HG02943 (cell line): ENCODE data around the gene ZP4.

ENCODE experiments used
- ATAC-seq: cut with Tn5 transposase; IDR thresholded peaks from one replicate; pipeline ENCODE4 v1.9.1; 2021; ENCODE audit warnings: mild to moderate bottlenecking, low read depth, moderate library complexity; ENCODE audit not compliant: unreplicated experiment

Gene ZP4, protein sequence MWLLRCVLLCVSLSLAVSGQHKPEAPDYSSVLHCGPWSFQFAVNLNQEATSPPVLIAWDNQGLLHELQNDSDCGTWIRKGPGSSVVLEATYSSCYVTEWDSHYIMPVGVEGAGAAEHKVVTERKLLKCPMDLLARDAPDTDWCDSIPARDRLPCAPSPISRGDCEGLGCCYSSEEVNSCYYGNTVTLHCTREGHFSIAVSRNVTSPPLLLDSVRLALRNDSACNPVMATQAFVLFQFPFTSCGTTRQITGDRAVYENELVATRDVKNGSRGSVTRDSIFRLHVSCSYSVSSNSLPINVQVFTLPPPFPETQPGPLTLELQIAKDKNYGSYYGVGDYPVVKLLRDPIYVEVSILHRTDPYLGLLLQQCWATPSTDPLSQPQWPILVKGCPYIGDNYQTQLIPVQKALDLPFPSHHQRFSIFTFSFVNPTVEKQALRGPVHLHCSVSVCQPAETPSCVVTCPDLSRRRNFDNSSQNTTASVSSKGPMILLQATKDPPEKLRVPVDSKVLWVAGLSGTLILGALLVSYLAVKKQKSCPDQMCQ

DNA sequence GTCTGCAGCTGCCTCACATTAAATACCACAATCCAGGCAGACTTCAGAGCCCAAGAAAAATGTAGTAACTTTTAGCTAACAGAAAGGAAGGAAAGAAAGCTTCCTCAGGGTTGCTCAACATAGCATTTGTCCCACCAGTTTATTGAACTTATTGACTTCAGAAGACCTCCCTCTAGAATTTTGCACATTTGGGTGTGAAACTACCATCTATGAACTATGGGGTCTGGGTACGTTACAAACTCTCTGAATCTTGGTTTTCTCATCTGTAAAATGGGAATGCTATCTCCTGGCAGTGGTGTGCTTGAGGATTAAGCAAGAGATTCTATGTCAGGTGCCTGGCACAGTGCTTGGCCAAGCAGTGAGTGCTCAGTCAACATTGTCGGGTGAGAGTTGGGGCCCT is at the start of gene ZP4:
Gene ZP4, minus strand, starts transcription at position 101 of the 400 bp plus-strand sequence. CDS start 287 bp downstream, outside the sequence.
- ATAC-seq = no peak

DNA sequence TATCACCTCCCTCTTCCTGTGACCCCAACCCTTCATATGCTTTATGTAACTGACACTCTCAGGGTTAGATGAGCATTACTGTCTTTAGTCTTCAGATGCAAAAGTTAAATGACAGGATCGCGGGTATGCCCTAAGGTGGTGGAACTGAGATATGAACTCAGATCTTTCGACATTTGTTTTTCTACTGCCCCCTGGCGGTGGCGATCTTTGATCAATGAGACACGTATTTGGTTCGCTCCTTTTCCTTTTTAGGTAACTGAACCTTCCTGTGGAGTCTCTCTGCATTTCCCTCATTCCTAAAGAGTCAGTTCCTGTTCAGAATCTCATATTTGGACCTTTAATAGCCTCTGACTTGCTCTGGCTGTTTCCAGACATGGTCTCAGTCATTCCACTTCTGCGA is 47.8 kb upstream of the ZP4 start:
- ATAC-seq = no peak

DNA sequence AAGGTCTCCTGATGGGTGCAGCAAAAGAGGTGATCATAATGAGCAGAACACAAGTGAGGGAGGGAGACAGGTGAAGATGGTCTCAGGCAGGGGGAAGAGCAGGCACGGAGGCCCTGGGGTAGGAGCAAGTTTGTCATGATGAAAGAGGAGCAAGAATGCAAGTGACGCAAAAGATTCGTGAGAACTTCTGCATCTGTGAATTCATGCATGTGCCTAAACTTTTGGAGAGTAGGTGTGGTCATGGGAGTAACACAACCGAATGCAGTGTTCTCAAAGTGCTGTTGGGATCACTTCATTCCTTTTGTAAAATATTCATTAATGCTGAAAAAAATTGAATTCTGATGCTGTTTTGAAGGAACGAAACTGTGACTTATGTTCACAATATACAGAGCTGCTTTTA is 47.3 kb upstream of the ZP4 start:
- ATAC-seq = no peak

DNA sequence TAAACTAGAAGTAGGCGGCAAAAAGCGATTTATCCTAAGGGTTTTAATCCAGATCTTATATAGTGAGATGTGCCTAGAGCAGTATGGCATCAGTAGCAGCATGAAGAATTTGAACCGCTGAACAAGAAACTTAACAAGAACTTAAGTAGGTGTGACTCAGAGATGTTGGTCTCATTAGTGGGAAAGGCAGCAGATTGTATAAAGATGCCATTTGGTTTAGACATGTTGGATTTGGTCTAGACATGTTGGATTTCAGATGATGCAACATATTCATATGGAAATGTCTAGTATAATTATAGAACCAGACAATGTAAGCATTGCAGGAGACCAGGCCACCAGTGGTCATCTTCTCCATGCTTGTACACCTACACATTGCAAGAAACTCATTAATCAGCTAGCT is 42.1 kb upstream of the ZP4 start:
- ATAC-seq = no peak

DNA sequence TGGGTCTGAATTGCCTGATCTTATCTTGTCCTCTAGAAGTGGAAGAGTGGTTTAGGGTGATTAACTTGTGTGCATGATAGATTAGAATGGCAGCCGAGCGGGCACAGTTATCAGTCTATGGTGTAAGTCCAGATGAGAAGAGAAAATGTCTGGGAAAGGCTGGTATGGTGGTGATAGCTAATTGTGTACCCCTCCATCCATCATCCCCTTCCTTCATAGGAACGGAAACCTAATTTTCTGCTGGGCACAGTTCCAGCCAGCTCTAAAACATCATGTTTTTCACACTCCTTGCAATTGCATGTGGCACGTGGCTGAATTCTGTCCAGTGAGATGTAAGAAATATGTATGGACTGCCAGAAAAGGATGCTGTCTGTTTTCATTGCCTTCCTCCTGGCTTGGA is 40.9 kb upstream of the ZP4 start:
- ATAC-seq = no peak

DNA sequence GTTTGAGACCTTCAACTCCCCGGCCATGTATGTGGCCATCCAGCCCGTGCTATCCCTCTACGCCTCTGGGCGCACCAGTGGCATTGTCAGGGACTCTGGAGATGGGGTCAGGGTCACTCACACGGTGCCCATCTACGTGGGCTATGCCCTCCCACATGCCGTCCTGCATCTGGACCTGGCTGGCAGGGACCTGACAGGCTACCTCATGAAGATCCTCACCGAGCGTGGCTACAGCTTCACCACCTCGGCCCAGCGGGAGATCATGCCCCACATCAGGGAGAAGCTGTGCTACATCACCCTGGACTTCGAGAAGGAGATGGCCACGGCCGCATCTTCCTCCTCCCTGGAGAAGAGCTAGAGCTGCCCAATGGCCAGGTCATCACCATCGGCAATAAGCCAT is 36.5 kb upstream of the ZP4 start:
- ATAC-seq = no peak

DNA sequence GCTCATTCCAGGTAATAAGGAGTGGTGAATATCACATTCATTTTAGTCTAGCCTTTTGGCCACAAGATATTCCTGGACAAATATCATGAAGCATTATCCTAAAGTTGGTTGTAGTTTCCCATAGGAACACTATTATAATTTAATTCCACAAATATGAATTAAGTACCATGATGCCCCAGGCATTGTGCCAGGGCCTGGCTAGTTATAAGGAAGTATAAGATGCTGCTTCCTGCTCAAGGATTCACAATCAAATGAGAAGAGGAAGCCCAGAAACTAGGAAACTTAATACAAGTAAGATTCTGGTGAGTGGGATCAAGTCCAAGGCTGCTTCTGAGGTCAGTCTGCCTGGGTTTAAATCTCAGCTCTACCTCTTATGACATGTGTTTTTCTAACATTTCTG is 30.6 kb upstream of the ZP4 start:
- no peak for ATAC-seq

DNA sequence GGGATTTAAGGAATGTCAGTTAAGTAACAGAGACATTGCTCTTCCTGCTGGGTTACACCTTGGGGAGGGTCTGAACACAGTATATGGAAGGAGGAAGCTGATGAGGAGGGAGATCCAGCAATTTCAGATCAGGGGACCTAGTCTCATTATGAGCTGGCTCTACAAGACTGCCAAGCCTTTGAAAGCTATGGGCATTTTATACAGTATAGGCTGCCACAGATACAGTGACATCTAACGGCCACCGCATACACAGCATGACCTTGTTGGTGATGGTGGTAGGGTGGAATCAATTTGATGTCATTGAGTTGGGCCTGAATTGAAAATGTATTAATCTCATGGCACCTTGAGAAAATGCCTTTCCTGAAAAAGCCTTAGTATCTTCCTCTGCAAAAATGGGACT is 22.6 kb upstream of the ZP4 start:
- ATAC-seq = no peak

DNA sequence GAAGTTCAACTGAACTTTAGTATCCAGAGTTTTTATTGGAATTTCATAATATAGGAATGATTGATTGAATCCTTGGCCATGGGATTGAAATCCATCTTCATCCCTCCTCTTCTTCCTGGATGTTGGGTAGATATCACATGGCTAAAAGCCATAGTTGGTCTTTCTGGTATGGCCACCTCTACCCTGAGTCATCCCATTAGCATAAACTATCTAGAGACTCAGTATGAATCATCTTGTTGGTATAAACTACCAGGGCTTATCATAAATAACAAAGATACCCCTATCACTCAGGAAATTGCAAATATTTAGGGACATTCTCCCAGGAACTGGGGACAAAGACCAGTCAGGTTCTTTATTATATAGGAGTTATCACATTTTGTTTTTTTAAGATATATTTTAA is 21.2 kb upstream of the ZP4 start:
- ATAC-seq = no peak

DNA sequence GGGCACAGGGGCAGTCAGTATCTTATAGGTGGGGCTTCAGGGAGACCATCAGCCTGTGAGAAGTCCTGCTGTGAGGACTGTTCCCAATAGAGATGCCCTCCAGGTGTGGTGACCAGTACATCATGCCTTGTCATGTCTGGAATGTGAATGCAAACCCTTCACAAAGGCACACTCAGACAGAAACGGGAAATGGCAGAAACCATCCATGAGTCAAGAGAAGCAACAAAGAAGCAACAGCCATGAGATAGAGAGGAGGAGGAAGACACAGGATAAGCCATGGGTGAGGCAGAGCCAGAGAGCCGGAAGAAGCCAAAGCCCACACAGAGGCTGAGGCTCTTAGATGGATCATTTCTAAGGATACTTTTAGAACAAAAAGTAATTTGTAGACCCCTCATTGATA is 20.1 kb upstream of the ZP4 start:
- no peak for ATAC-seq

DNA sequence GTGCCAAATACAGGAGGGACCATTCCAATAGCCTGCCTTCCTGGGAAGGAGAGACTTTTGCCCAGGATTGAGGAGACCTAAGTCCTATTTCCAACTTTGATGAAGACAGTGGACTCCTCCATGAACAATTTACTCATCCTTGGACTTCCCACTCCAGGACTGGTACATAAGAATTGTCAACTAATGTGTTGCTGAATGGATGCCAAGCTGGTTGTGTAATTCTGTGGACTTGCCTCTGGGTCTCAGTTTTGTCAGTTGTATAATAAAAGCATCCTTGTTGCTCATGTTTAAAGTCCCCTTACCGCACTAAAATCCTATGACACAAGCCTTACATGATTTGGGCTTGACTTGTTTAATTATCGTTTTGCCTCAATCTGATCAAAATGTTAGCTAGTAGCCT is 13.2 kb upstream of the ZP4 start:
- ATAC-seq = no peak

DNA sequence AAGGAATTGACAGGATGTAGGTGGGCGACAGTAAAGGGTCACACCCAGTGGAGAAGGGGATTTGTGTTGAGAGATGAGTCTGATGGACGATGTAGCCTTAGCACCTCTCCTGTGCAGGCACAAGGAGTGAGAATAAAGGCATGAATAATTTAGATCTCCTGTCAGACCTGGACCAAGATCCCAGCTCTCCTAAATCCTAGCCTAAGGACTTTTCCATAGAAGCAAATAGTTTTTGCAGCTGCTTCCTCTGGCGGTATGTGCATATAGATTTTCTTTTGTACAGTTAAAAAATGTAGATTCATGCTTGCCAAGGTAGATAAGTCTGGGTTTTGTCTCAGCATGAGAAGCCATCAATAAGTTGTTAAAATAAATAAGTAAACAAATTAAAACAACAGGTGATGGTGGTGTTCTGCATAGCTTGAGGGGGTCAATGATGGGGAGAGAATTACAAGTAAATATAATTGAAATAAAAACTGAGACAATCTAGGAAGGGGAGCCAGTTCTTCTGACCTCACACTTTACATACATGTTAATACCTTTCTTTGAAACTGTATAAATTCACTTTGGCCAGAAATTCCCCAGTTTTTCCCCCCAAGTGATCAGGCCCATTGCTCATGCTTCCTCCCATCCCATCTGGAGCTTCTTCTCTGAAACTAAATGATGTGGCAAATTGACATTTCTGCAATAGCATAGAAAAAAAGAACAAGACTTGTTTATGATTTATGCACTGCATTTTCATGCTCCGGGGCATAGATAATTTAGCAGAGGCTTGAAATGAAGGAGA is 12.4 kb upstream of the ZP4 start:
- no peak for ATAC-seq

DNA sequence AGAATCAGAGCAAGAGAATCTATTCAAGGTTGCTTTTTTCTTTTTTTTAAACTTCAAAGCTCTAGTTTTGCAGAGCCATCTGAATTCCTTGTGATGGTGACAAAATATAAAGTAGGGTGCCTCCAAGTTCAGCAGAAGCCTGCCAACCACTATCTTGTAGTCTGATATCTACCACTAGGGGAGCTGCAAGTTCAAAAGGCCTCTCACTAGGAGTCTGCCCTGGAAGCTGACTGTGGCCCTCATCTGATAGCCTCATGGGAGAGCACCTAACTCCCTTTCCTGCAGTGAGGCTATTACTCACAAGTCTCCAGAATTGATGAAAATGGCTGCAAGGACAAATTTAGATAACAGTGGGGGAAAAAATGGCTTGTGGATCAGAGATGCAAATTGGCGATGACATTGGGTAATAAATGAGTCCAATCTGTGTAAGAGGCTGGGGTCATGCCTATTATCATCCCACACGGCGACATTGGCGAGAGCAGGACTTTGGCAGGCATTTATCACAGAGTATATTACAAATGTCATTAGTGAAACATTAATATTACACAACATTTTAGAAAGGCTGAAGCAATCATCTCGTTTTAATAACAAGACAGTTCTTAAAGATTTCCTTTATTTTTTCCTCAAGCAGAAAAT is 10.7 kb upstream of the ZP4 start:
- ATAC-seq = no peak

DNA sequence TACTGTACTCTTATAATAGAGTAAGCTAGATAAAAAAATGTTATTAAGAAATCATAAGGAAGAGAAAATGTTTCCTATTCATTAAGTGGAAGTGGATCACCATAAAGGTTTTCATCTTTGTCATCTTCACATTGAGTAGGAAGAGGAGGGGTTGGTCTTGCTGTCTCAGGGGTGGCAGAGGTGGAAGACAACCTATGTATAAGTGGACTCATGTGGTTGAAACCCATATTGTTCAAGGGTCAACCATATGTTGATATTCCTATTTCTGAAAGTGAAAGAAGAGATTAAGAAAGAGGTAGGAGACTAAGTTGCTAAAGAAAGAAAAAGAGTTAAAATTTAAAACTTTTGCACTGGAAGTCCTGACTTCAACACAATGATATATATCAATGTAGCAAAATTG is 4.9 kb upstream of the ZP4 start:
- ATAC-seq = no peak

DNA sequence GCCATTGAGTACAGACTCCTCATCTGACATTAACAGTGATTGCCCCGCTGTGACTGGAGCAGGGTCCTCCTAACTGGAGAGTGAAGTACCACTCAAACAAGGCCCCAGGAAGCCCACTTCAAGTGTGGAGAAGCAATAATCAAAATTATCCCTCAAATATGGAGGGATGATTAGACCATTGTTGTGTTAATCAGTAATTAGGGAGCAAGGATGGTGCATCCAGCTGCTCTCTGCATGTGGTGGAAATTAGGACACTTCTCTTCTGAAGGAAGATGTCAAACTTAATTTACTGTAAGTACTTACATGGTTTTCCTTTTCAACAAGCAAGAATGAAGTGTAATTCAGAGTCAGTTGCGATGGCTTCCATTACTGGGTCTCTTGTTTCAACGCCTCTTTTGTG is 3.4 kb upstream of the ZP4 start:
- no peak for ATAC-seq

DNA sequence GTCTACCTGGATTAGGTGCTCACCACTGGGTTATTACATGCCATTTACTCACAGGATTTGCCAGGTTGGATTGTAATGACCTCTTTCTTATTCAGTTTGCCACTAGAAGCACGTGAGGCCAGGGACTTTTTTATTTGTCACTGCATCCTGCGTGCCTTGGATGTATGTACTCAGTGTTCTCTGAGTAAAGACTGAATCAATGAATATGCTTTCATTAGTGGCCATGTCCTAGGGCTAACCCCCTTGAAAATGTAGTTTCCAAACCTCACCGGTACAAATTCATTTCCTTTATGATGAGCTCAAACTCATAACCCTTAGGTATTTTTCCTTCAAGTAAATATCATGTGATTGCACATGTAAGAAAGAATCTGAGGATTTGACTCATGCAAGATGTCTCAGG is 1.3 kb upstream of the ZP4 start:
- ATAC-seq = no peak

DNA sequence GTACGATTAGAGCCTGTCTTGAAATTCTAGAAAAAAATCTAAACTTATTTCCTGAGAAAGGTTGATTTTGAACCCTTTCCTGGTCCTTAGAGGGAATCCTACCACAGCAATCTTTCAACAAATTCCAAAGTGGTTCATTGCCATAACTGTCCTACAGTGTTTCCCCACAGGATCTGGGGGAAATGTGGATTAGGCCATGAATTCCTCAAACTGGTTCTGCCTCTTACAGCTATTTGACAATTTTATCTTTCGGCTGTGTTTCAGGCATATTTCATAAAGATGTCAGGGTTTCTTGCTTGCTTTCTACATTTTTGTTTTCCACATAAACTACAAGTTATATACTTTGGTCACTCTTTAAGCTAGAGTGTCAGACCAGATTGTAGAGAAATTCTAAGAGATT is 544 bp upstream of the ZP4 start:
- ATAC-seq = no peak

DNA sequence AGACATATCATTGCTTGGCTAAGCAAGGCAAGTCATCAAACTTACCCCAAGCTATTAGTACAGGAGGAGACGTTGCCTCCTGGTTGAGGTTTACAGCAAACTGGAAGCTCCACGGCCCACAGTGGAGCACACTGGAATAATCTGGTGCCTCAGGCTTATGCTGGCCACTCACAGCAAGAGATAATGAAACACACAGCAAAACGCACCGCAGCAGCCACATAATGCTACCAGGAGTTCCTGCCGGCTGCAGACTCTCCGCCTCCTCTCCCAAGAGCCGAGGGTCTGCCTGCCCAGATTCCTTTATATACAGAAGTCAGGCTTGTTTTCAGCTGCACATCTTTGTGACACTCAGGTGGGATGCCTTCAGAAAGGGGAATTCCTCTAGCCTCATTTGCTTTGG is 306 bp downstream of the ZP4 start:
- ATAC-seq = no peak

DNA sequence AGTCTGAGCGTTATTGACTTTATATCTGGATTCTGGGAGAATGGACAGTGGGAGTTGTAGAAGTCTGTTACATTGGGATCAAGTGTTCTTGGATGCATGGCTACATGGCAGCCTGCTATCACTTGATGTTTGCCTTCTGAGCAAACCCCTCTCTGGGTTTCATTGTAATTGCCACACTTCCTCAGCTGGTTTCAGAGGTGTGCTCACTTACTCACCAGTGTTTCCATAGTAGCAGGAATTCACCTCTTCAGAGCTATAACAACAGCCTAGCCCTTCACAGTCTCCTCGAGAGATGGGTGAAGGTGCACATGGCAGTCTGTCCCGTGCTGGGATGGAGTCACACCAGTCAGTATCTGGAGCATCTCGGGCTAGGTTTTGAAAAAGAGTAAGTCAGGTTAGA is 2.6 kb downstream of the ZP4 start:
- ATAC-seq = no peak

DNA sequence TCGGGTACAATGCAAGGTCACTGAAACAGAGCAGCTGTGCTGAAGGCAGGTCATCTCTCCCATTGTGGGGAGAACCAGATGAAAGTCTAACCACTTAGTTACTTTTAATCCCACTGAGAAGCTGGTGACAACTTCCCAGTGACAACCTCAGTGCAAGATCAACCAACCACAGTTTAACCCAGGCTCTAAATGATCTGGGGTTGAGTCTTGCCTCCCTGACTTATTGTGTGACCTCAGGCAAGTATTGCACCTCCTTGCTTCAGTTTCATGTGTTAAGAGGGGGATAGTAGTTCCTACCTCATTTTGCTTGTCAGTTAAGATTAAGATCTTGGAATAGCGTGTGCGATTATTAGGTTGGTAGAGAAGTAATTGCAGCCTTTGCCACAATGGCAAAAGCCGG is 3.2 kb downstream of the ZP4 start:
- ATAC-seq = no peak

DNA sequence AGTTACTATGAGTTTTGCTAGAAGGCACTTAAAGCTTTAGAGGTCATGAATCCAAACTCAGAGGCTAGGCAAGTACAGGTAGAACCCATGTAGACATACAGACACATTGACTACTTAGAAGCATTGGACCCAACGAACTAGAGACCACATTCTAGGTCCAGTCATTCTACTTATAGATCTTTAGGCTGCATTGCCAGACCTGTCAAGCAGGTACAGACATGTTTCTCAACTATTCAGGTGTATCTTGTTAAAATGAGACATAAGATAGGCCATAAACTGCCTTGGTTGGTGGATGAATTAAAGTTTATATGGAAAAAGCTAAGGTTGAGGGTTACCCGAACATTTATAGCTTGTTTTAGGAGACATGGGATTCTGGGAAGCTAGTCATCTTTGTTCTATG is 6.5 kb downstream of the ZP4 start:
- ATAC-seq = no peak
